Osteocyte (in vitro differentiated cells): ENCODE data around the gene PDPK1. TPM values are rescaled to one million over a fixed set of nuclear protein-coding genes. Genes with fewer than 3 reads are reported as not detected.
"Not testable (repeated sequence)": the region's sequence is repeated elsewhere in the genome, so short reads cannot be mapped to it uniquely, and the experiment has no call there.

Experiments
- DNase-seq: peaks from one replicate; pipeline ENCODE4 v3.0.0; 2021; ENCODE audit warnings: mixed read lengths; ENCODE audit not compliant: unreplicated experiment; ENCODE audit errors: extremely low spot score
- H3K27ac Mint-ChIP-seq: one replicate; pipeline ENCODE4 v1.8.0; 2021; ENCODE audit warnings: mild to moderate bottlenecking, mixed read lengths; ENCODE audit not compliant: unreplicated experiment
- H3K27me3 Mint-ChIP-seq: one replicate; pipeline ENCODE4 v1.8.0; 2021; ENCODE audit warnings: mixed read lengths; ENCODE audit not compliant: unreplicated experiment
- H3K36me3 Mint-ChIP-seq: one replicate; pipeline ENCODE4 v1.8.0; 2021; ENCODE audit warnings: mixed read lengths; ENCODE audit not compliant: unreplicated experiment
- H3K4me1 Mint-ChIP-seq: one replicate; pipeline ENCODE4 v1.8.0; 2021; ENCODE audit warnings: mixed read lengths; ENCODE audit not compliant: unreplicated experiment
- H3K4me3 Mint-ChIP-seq: one replicate; pipeline ENCODE4 v1.8.0; 2021; ENCODE audit warnings: mild to moderate bottlenecking, moderate library complexity, mixed read lengths; ENCODE audit not compliant: unreplicated experiment
- H3K9me3 Mint-ChIP-seq: one replicate; pipeline ENCODE4 v1.8.0; 2021; ENCODE audit warnings: mixed read lengths; ENCODE audit not compliant: unreplicated experiment
- CTCF ChIP-seq: fragments of 200-600 bp; sonication (generic); IDR thresholded peaks from 2 replicates; pipeline ENCODE4 v1.5.0; 2021; ENCODE audit warnings: antibody characterized with exemption, mild to moderate bottlenecking, moderate library complexity
- total RNA-seq: library from RNA; stranded (reverse); gene quantifications from 2 replicates; pipeline ENCODE4 v1.2.1, GENCODE V29; 2021

PDPK1 gene
- total RNA-seq, 1 donor from 2014 or later: 45.8 TPM

DNA sequence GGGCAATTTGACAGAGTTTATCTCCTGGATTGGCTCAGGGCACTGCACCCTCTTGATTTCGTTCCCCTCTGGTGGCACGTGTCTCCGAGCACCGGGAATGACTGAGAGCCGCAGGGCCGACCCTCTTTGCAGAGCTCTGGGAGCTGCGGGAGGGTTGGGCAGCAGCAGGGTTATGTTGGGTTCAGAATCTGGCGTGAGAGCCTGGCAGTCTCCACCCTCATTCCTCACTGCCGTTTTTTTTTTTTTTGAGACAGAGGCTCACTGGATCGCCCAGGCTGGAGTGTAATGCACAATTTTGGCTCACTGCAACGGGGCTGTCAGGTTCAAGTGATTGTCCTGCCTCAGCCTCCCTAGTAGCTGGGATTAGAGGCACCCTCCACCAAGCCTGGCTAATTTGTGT is 71.5 kb downstream of the PDPK1 start:
- not testable (repeated sequence) for H3K27ac Mint-ChIP-seq, DNase-seq

DNA sequence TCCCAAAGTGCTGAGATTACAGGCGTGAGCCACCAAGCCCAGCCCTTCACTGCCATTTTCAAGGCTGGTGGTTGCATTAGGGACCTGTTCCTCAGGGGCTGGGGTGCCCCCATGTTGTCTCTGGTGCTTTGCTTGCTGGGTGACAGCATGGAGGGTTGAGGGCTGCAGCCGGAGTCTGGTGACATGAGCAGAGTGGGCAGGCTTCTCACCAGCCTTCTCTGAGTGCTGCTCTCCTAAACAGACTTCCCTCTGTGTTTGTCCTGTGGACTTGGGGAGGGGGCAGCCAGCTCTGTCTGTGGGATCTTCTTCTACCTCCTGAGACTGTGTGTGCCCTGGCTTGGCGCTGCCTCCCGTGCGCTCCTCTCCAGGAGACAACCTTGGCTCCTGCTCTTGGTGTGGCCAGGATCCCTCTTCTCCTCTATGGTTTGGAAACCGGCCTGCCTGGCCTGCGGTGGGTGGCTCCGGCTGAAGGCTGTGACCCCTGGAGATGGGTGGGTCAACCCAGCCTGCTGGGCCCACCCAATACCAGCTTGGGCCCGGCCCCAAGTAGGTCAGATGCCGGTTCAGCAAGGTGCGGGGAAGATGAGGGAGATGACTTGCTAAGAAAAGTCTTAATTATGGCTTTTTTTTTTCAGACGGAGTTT is 72.1 kb downstream of the PDPK1 start:
- Mint-ChIP-seq H3K27ac (no peak overlapping the region), H3K4me1 (peaks cover 4% of the 10 kb centered on the region)

More for the DNA sequence above, 71.5 kb downstream of the PDPK1 start:
- H3K4me1 Mint-ChIP-seq, H3K9me3 Mint-ChIP-seq, H3K27me3 Mint-ChIP-seq, H3K36me3 Mint-ChIP-seq, H3K4me3 Mint-ChIP-seq: not testable (repeated sequence)

GRCh38 chr16:2610781-2611498 is 73.1 kb downstream of the PDPK1 start:
- no peak for DNase-seq
- no peak for TF ChIP-seq CTCF
- Mint-ChIP-seq H3K27me3 (no peaks in the 10 kb centered on the region), H3K36me3 (peaks cover 14% of the 10 kb centered on the region), H3K9me3 (no peaks in the 10 kb centered on the region), H3K4me1 (no peaks in the 10 kb centered on the region), H3K27ac (no peak overlapping the region), H3K4me3 (no peak overlapping the region)

More for the DNA sequence above, 72.1 kb downstream of the PDPK1 start:
- Mint-ChIP-seq H3K27me3 (no peaks in the 10 kb centered on the region), H3K4me3 (no peak overlapping the region), H3K36me3 (peaks cover 11% of the 10 kb centered on the region), H3K9me3 (no peaks in the 10 kb centered on the region)
- no peak for TF ChIP-seq CTCF
- DNase-seq: no peak

- DNase-seq: no peak
- Mint-ChIP-seq H3K27me3 (no peaks in the 10 kb centered on the region), H3K9me3 (no peaks in the 10 kb centered on the region), H3K4me3 (no peak overlapping the region), H3K36me3 (peaks cover 14% of the 10 kb centered on the region), H3K27ac (no peak overlapping the region), H3K4me1 (no peaks in the 10 kb centered on the region)
- TF ChIP-seq CTCF: no peak
These were observed 73.7 kb downstream of the PDPK1 start for GRCh38 chr16:2611499-2611862.

- not testable (repeated sequence) for H3K27me3 Mint-ChIP-seq, H3K4me1 Mint-ChIP-seq, H3K27ac Mint-ChIP-seq, H3K4me3 Mint-ChIP-seq, H3K9me3 Mint-ChIP-seq, DNase-seq
- peaks cover 14% of the 10 kb centered on the region for H3K36me3 Mint-ChIP-seq
These were observed 74.1 kb downstream of the PDPK1 start for GRCh38 chr16:2611877-2612276.

- H3K4me1 Mint-ChIP-seq, H3K27ac Mint-ChIP-seq, H3K9me3 Mint-ChIP-seq, DNase-seq, H3K27me3 Mint-ChIP-seq, H3K4me3 Mint-ChIP-seq: not testable (repeated sequence)
- peaks cover 14% of the 10 kb centered on the region for H3K36me3 Mint-ChIP-seq
These were observed 75.4 kb downstream of the PDPK1 start for GRCh38 chr16:2613251-2613650.
